ENCODE measurements around the gene WDR38.

The WDR38 gene, protein sequence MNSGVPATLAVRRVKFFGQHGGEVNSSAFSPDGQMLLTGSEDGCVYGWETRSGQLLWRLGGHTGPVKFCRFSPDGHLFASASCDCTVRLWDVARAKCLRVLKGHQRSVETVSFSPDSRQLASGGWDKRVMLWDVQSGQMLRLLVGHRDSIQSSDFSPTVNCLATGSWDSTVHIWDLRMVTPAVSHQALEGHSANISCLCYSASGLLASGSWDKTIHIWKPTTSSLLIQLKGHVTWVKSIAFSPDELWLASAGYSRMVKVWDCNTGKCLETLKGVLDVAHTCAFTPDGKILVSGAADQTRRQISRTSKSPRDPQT
- total RNA-seq: 0.21 to 0.24 reads per million in 2 donors

GRCh38 chr9:124852829-124853531 is at the start of gene WDR38:
Gene WDR38, plus strand, starts transcription at chr9:124853460. Its CDS starts 72 bp downstream, at chr9:124853532.
- peak; percentile 79 for DNase-seq

DNA sequence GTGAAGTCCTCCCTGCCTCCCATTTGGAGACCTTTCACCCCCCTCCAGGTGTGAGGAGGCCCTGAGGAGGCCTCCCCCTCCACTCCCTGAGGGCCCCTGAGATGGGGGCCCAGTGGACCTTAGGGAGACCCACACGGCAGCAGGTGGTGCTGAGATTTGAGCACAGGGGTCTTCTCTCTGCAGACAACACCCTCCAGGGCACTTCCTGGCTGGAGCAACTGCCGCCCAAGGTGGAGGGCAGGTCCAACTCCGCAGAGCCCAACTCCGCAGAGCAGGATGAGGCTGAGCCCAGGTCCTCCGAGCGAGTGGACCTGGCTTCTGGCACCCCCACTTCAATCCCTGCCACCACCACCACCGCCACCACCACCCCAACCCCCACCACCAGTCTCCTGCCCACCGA is 49.3 kb upstream of the WDR38 start:
- DNase-seq: no peak

DNA sequence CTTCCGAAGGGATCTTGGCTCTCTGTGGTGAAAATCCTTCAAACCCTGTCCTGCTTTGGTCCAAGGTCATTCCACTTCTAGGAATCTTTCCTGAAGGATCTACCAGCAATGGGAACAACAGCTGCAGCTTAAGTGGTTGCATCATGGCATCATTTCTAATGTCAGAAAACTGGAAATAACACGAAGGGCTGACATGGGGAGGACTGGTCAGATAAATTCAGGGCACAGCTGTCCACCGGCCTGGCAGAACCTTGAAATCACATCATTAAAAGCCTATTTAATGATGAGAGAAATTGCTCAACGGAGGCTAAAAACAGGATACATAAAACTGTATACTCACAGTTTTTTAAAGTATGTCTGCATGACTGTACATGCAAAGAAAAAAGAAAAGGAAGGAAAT is 48.1 kb upstream of the WDR38 start:
- no peak for DNase-seq

DNA sequence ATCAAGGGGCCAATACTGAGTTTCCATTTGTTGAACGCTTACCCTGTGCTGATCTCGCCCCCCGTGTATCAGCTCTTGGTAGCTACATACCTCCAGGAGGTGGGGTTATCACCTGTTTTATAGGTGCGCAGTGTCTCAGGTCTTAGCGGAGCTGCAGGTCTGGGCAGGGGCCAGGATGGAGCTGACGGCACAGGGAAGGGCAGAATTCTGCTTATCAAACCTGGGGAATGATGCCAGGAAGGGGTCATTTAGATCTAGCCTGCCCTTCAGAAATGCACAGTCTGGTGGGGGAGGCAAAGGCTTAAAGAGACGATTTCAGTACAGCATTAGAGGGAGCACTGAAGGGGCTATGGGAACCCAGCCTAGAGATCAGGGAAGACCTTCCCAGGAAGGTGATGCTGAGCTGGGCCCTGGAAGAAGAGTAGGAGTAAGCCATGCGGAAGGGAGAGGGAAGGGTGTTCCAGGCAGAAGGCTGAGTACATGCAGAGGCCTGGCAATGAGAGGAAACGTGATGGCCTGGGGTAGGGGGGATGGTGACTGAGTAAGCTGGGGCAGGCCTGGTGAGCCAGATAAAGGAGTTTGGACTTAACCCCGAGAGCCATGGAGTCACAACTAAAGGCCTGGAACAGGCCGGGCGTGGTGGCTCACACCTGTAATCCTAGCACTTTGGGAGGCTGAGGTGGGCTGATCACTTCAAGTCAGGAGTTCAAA is 44.9 kb upstream of the WDR38 start:
- no peak for DNase-seq

GRCh38 chr9:124809211-124809610 is 44.0 kb upstream of the WDR38 start:
- DNase-seq: no peak

GRCh38 chr9:124809741-124810500 is 43.3 kb upstream of the WDR38 start:
- DNase-seq: no peak

DNA sequence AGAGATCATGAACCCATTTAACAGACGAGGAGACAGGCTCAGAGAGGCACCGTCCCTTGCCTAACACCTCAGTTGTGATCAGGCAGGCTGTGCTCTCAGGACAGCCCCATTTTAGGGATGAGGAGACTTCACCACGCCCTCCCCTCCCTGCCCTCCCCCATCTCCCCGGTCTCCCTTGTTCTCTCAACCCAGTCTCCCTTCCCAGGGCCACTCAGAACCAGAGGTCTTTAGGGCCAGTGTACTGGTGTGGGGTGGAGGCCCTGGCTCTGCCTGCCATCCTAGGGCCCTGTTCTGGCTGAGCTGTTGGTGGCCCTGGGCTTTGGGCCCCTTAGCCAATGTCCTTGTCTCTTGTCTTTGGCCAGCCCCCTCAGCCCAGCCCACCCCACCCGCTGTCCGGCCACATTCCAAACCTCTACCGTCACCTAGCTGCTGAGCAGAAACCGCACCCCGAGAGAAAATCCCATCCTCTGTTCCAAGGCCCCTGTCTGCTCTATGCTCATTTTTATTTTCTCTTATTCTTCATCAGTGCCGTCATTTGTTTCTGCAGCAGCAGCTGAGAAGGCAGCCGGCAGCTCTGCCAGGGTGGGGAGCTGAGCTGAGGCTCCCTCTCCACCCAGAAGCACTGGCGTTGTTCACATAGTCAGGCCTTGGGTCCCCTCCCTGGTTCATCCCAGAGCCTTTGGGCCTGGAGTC is 42.5 kb upstream of the WDR38 start:
- DNase-seq: no peak

DNA sequence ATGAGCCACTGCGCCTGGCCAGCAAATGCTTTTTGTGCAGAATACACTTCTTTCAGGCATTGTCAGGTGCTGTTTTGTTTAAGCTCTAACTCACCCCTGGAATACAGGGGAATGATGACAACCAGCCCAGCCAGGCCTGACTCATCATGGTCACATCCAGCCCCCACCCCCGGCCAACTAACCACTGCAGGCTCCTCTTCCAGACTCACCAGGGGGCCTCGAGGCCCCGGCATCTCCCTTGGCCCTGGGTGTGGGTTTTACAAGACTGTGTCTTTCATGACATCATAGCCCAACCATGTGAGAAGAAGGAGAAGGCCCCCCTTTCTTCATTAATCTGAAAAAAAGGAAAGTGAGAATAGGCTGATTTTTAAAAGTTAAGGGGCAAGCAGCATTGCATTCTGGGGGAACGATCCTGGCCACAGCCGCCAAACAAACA is 40.8 kb upstream of the WDR38 start:
- DNase-seq: no peak

GRCh38 chr9:124813041-124813440 is 40.2 kb upstream of the WDR38 start:
- DNase-seq: no peak

- DNase-seq: no peak
These were observed 39.6 kb upstream of the WDR38 start for GRCh38 chr9:124813501-124814163.

DNA sequence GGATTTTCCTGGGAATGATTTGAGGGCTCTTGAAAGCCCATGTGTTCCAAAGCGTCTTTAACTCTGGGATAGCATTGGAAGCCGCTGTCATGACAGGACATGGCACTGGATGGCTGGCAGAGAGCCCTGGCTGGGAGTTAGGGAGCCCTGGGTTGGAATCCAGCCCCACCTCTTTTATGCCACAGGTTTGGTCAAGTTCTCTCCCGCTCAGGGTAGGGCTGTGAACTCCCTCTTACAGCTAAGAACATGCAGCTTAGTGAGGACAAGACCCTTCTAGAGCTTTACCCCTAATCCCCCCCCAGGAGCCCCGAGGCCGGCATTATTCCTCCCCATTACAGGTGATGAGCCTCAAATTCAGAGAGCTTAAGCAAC is 39.1 kb upstream of the WDR38 start:
- DNase-seq: no peak

DNA sequence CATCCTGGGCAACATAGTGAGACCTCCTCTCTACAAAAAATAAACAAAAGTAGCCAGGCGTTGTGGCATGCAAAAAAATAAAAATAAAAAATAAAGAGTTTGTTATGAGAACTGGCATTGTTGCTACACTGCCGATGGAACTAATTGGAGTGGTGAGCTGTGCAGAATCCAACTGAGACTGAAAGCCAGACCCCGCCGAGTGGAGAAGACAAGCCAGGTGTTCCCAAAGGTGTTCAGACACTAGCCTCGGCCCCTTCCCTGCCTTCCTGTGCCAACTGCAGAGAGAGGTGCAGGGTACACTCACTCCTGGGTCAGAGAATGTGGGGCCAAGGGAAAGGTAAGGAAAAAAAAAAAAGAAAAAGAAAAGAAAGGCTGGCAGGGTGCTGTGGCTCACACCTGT is 37.7 kb upstream of the WDR38 start:
- DNase-seq: no peak

DNA sequence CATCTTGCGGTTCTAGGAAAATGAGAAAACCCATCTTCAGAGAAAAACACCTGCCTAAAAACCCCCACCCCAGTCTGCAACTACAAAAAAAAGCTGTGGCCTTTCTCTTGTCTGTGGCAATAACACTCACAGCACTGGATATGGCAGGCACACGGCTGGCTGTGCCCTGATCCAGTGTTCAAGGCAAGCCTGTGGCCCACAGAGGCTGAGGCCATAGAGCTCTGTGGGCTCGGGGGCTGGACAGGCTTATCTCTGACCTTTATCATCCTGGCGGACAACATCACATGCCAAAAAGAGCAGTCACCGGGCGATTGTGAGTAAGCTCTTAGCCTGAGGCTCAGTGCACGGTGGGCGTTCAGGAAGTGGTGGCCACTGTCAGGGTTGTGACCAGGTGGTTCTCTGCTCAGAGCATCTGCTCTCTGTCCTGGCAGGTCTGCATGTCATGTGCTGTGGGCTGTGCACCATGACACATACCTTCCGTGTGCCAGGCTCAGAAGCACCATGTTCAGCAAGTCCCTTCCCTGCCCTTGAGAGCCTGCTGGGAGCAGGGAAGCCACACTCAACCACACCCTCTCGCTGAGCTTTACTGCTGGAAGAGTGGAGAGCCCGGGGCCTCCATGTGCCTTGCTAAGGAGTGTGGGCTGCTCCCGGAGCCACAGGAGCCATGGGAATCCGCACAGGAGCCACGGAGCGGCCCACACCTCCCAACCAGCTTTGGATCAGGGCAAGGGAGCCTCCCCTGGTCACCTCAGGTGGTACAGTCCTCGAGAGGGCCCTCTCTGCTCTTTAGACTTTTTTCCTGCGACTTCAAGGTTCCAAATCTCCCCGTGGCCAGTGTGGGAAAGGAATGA is 34.6 kb upstream of the WDR38 start:
- DNase-seq: no peak

DNA sequence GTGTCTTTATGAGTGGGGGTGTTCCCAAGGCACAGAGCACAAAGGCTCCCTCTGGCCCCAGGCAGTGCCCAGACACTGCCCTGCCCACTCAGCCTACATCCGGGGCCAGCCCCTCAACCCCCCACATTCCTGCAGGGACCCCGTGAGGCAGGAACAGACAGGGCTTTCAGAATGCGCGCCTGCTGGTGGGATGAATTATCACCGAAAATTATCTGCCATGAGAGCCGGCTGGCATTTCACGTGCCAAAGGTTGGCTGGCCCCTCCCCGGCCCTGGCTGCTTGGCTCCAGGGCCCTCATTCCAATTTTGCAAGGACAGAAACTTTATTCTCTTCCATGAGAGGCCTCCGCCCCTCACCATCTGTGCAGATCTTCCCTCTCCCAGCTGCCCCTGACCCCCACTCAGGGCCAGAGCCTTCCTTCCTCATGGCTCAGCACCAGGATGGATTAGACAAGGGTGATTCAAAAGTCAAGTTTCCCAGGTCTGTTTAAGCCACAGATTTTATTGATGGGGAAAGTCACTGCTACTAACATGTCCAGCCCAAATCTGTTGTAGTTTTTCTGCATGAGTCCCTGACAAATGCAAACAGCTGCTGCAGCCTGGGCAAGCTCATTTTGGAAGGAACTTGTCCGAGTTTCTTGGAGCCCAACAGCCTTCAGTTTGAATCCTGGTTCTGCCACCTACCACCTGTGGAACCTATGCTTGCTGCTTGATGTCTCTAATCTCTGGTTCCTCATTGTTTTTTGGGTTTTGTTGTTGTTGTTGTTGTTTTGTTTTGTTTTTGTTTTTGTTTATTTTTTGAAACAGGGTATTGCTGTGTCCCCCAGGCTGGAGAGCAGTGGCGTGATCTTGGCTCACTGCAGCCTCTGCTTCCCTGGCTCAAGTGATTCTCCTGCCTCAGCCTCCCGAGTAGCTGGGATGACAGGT is 32.3 kb upstream of the WDR38 start:
- DNase-seq: no peak

- DNase-seq: no peak
These were observed 24.5 kb upstream of the WDR38 start for GRCh38 chr9:124828489-124829333.

DNA sequence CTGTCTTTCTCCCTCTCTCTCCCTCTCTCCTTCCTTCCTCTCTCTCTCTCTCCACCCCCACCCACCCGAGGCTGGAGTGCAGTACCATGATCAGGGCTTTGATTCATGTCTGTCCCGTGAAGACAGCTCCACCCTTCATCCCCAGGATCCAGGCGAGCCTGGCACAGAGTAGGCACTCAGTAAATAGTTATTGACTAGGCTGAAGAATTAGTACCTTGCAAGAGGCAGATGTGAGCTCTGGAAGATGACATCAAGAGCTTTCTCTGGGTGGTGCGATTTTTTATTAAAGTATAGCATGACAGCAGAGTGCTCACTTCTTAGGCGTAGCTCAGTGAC is 24.0 kb upstream of the WDR38 start:
- DNase-seq: no peak

DNA sequence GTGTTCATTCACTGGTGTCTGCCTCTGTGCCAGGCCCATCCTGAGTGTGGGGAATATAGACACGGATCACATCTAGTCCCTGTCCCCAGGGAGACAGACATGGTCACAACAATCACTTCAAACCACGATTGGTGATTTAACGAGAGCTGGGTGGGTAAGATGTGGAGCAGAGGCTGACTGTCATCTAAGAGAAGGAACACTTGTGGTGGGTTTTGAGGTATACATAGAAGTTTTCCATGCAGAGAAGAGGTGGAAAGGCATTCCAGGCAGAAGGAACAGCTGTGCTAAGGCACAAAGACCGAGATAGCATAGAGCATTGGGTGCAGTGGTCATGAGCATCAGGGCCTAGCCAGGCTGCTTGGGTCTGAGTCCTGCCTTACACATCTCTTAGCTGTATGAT is 22.7 kb upstream of the WDR38 start:
- no peak for DNase-seq

DNA sequence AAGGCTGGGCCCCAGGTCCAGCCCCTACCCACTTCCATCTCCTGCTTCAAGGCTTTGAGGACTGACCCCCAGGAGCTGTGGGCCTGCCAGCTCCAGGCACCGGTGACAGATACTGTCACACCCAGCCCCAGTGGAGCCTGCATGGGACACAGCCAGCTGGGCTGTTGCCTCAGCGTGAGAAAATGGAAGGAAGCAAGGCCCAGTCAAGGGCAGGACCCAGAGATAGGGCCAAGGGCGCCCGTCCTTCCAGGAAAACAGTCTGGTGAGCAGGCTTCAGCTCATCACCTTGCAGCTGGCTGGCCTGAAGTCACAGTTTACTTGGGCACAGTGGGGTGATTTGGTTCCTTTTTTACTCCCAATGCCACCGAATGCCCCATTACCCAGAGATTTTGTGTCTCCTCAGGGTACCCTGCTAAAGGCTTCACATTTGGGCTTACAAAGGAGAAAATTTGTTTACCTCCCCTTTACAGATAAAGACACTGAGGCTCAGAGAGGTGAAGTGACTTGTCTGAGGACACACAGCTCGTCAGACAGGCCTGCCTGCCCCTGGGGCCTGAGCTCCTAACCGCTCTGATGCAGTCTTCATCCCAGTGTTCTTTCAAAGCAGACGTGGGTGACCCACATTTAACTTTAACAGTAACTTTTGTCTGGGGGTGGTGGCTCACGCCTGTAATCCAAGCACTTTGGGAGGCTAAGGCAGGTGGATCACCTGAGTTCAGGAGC is 21.5 kb upstream of the WDR38 start:
- no peak for DNase-seq
